Activated CD4-positive, alpha-beta T cell treated with anti-CD3 and anti-CD28 coated beads, Interleukin-2, amount 50 U/mL, for 48 hours (primary cell): Measurements from ENCODE around the gene TAPBP.
"Not testable (repeated sequence)": the region's sequence is repeated elsewhere in the genome, so short reads cannot be mapped to it uniquely, and the experiment has no call there.

ENCODE experiments used
- DNase-seq, 2 experiments: peaks; one replicate each; pipeline ENCODE4 v3.0.0-alpha.2; 2020

The TAPBP gene

DNA sequence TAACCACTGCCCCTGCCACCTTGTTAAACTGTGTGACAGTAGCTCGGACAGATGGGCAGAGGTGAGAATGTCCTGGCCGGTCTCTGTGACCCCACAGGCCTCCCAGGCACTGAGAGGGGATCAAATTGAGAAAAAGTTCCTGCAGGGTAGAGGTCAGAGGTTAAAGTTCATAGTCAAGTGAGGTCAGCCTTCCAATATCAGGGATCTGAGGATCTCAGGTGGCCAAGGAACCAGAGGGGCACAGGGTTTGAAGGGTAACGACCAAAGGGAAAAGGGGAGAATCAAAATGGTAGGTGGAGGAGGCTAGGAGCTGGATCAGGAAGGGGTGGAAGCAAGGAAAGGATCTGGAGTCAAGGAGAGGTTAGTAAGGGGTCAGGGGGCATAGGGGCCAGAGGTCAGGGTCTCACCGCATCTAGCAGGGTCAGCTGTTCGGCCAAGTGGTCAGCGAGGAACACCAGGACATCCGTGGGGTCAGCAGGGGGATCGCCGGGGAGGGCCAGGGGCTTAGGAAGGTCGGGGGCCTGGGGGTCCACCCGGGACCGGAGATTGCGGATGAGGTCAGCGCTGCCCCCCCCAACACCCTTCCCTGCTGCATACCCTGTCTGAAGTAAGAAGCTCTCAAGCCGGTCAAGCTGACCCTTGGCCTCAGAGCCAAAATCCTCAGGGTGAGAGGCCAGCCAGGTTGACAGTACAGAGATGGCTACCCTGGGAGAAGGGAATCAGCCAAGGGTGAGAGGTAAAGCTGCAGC is 18.1 kb downstream of the TAPBP start:
- no peak for DNase-seq

DNA sequence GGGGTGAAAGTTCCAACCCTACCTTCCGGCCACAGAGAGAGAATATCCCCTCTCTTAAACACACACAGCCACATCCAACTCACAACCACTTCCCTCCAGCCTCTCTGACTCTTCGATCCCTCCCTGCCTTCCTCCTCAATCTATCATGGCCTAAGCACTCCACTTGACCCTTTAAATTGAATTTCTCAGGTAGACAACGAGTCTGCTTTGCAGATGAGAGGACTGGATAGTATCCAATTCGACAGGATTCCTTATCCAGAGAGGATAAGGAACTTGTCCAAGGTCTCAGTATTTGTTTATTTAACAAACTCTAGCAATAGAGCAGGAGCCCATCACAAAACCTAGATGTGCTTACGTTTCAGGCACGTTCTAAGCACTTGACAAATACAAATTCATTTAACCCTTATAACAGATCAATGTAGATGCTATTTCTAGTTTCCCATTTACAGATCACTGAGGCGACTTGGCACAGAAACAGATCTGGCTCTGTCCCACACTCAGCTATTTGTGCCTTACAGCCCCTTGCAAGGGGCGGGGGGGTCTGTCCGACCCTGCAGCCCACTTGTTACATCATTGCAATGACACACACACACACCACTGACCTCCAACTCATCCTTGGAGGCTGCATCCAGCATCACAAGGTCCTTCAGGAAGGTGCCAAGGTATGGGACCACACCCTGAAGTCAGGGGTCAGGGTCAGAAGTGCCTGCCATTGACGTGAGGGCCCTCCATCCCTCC is 19.6 kb downstream of the TAPBP start:
- DNase-seq = no peak

DNA sequence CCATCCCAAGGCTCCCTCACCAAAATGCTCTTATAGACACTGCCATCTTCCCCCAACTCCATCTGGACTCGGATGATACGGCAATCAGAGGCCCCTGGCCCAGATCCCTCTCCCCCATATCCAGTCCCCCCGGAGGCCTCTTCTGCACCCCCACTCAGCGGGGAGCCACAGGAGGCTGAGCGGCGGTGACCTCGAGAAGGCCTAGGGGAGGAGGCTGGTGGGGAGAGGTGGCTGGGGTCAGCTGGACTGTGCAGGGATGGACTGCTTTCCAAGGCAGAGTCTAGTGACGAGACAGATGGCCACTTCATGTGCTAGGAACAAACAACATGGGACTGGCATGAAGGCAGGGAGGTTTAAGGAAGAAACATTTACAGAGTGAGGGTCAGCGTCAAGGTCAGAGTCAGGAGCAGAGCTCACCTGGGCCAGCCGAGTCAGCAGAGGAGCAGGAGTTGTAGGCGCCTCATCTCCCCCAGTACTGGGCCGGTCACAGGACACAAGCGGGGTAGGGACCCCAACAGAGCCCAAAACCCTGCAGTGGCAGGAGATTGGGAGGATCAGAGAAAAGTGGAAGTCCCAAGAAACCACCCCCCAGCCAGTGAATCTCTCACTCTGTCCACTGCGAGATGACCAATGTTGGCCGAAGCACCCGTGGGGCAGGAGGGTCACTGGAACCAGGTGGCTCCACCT is 20.7 kb downstream of the TAPBP start:
- DNase-seq = no peak

DNA sequence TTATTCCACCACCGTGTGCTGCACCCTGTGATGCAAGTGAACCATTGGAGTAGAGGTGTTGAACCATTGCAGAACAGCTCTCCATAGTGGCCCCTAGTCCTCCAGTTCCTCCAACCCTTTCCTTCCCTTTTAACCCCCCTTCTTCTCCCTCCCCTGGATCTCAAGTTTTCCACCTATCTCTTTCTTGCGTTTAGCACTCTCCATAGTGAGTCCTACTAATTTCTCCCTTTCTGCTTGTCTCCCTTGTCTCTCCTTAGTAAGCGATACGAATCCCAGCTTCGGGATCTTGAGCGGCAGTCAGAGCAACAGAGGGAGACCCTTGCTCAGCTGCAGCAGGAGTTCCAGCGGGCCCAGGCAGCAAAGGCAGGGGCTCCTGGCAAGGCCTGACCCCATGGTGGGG is 23.4 kb downstream of the TAPBP start:
- no peak for DNase-seq

DNA sequence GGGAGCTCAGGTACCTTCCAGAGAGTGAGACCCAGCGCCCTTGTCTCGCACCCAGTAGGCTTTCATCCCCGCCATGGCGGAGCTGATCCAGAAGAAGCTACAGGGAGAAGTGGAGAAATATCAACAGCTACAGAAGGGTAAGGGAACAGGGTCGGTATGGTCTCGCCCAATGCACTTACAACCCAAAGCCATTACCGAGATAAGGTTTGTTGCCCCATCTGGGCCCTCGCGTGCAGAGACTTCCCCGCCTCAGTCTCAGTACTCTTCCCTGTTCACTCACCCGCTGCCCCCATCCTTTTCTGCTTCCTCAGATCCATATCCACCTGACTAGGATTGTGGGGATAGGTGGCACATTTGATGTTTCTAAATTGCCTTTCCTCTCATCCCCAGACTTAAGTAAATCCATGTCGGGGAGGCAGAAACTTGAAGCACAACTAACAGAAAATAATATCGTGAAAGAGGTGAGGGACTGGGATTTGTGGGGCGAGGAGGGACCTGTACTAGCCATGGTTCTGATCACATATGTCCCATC is 24.0 kb downstream of the TAPBP start:
- DNase-seq = no peak

DNA sequence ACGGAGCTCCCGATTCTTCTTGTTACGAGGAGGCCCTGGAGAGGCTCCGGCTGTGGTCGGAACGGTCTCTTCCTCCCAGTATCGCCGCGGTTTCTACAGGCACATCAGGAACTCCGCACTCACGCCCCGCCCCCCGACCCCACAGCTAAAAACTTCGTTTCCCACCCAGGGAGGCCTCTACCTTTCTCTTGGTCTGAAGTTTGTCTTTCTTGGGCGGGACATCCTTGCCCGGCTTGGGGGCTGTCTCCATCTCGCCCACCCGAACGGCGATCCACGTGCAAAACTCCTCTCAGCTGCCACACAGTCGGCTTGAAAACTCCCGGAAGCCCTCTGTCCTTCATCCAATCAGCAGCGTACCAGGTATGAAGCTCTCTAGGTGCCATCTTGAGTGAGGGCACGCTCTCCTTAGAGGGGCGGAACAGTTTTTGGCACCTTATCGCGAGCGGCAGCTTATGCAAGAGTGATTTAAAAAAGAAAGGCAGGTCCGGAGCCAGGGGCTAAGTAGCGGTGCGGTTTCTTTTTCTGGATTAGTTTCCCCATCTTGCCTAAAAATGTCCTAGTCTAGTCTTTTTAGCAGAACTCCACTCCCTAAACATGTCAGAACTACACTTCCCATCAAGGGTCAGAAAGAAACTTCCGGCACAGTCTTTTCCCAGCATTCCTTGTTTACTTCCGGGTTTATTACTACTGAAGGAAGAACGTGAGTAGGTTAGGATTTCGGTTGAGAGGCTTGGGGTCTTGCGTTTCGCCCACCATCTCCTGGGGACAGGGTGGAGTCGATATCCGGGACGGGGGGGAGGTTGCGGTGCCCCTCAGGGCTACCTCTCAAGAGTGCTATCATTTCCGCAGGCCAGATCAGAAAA is 24.7 kb downstream of the TAPBP start, which contains the start of the genes PFDN6 and WDR46:
PFDN6 (plus strand) TSS at position 681 of the 863 bp plus-strand sequence. CDS start 256 bp downstream, outside the sequence.
WDR46 (minus strand) TSS at position 319 of the 863 bp plus-strand sequence; CDS start at position 250, 69 bp downstream.
- DNase-seq = peak; percentile 75 to 83

DNA sequence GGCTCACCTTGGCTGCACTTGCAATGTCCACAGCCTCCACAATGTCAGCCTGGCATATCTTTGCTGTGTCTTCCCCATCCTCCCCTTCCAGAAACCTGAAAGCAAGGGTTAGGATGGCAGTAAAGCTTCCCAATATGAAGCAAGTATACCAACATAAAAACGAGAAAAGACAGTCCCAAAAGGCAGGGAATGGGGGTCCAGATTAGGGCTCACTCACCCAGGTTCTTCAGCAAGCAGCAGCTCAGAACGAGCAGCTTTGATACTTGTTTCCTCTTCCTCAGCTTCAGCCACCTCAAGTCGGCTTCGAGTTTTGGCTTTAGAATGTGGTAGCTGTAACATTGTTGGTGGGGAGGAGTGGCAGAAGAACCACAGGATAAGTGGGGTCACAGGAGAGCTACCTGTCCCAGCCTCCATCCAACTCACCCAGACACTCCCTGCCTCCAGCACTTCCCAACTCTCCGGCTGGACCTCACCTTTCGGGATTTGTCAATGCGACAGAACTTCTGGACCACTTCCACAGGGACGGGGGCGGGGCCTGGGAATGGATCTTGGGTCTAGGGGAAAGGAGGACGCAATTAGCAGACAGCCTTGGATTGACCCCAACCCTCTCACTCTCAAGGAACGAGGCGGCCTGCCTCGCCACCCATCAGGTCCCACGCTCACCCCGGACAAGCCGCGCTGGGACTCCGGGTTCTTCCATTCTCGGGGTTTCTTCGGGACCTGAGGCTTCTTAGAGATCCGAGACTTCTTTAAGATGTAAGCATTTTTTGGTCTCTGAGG is 25.5 kb downstream of the TAPBP start:
- DNase-seq = no peak

DNA sequence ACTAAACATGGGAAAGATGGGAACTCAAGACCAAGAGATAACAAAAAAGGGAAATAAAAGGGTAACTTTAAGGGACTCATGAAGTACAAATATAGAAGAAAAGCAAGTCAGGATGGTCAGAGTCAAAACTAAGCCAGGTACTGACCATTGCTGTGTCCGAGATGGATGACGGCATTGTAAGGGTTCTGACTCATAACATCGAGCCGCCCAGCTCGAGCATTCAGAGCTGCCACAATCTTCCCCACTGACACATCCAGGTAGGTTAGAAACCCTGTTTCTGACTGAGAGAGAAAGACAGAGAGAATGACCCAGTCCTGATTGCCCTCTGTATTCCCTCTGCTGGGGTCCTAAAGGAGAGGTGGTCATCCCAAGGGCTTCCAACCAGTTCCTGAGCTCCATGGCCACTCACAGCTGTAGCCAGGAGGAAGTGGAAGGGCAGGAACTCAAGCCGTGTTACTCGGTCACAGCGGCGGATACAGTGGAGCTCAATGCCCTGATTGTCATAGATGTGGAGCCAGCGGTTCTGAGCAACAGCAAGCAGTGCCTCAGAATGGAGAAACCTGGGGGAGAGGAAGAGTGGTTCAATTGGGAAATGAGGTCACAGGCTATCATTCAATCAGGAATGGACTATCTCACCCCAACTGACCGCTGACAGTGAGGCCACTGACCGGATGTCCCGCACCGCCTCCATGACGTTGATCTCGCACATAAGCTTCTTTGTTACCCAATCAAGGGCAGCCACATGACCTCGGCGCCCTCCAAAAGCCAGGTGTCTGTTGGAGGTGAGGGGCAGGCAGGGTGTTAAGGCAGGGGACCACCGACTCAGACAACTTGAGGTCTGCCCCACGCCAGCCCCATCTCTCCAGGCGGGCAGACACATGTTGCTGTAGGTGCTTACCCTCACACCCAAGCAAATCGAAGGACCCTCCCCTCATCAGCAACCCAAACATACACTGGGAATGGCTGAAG is 26.6 kb downstream of the TAPBP start:
- DNase-seq = no peak

DNA sequence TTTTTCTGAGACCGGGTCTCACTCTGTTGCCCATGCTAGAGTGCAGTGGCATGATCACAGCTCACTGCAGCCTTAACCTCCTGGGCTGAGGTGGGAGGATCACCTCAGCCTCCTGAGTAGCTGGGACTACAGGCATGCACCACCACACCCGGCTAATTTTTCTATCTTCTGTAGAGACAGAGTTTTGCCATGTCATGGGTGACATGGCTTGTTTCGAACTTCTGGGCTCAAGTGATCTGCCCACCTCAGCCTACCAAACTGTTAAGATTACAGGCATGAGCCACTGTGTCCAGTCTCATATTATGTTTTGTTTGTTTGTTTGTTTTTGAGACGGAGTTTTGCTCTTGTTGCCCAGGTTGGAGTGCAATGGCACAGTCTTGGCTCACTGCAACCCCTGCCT is 28.7 kb downstream of the TAPBP start:
- not testable (repeated sequence) for DNase-seq

DNA sequence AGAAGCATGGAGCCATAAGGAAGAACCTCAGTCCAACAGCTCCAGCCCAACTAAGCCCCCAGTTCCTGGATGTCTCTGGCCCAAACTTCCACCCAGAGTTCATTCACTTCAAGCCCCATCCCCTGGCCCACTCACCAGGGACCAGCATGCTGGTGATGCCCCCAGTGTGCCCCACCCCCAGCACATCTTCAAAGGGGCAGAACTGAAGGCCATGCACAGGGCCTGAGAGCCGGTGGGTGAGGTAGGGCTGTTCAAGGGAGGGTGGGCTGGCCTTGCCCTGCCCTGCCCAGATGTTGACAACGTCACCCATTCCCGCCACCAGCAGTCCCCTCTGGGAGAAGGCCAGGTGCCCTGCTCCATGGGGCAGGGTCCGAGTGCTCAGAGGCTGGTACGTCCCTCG is 33.3 kb downstream of the TAPBP start:
- DNase-seq = no peak

DNA sequence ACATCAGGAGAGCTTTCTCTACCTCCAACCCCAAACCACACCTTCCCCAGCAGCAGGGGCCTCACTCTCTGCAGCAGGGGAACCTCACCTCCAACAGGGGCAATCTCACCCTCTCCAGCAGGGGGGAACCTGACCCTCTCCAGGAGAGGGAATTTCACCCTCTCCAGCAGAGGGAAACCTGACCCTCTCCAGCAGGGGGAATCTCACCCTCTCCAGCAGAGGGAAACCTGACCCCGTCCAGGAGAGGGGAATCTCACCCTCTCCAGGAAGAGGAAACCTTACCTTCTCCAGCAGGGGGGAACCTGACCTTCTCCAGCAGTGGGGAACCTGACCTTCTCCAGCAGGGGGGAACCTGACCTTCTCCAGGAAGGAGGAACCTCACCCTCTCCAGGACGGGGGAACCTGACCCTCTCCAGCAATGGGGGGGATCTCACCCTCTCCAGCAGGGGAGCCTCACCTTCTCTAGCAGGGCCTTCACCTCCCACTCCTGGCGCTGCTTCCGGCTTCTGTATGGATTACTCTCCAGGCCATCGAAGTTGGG is 33.8 kb downstream of the TAPBP start:
- no peak for DNase-seq

DNA sequence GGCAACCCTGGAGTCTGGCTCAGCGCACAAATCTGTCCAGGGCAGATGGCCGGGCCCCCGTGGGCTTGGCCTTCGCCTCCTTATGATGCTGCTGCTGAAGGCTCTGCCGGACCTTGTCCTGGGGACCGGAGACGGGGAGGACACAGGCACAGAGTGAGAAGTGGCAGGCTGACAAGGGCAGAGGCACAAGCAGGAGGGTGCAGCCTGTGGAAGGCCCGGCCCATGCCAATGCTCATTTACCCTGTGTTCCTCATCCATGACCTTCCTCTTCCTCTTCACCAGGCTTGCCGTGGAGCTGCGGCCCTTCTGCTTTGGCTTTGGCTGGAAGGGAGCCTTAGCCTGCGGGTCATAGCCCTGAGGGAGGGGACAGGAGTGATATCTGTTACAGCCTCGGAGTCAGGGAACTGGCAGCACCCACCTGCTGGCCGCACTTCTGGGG is 34.6 kb downstream of the TAPBP start:
- DNase-seq = no peak

DNA sequence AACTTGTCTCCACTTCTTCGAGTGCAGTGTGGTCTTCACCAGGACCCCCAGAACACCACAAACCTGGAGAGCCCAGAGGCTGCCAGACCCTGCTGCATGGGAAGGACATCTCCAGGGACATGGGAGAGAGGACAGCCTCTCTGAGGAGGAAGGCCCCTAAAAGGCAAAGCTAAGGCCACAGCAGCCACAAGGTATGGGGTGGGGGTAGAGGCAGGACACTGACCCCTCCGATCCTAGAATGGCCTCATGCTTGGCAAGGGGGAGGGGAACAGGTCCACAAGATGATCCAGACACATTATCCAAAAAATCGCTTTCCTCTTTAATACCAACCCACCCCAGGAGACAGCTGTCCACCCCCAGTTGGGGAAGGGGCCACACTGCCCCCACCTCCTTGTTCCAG is 35.1 kb downstream of the TAPBP start:
- no peak for DNase-seq

DNA sequence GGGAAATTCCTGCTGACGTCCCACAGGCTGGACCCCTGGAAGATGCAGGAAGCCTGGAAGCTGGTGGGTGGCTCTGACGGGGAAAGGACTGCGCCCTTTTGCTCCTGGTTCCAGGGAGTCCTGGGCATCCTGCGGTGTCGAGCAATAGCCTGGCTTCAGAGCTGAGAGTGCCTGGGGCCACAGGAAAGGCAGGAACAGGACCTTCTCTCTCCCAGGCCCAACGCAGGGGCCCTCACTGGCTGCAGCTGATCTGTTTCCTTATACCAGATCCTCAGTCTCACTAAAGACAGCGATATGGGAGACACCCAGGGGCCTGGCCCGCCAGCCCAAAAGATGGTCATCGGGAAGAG is 35.5 kb downstream of the TAPBP start:
- no peak for DNase-seq

DNA sequence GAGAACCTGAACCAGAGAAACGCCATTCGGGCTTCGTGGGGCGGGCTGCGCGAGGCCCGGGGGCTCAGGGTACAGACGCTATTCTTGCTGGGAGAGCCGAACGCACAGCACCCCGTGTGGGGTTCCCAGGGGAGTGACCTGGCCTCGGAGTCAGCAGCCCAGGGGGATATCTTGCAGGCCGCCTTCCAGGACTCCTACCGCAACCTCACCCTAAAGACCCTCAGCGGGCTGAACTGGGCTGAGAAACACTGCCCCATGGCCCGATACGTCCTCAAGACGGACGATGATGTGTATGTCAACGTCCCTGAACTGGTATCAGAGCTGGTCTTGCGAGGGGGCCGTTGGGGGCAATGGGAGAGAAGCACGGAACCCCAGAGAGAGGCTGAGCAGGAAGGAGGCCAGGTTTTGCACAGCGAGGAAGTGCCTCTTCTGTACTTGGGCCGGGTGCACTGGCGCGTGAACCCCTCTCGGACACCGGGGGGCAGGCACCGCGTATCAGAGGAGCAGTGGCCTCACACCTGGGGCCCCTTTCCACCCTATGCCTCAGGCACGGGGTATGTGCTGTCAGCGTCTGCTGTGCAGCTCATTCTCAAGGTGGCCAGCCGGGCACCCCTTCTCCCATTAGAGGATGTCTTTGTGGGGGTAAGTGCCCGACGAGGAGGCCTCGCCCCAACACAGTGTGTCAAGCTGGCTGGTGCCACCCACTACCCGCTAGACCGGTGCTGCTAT is 36.1 kb downstream of the TAPBP start:
- DNase-seq = peak in 1 of 2 experiments; percentile 40

DNA sequence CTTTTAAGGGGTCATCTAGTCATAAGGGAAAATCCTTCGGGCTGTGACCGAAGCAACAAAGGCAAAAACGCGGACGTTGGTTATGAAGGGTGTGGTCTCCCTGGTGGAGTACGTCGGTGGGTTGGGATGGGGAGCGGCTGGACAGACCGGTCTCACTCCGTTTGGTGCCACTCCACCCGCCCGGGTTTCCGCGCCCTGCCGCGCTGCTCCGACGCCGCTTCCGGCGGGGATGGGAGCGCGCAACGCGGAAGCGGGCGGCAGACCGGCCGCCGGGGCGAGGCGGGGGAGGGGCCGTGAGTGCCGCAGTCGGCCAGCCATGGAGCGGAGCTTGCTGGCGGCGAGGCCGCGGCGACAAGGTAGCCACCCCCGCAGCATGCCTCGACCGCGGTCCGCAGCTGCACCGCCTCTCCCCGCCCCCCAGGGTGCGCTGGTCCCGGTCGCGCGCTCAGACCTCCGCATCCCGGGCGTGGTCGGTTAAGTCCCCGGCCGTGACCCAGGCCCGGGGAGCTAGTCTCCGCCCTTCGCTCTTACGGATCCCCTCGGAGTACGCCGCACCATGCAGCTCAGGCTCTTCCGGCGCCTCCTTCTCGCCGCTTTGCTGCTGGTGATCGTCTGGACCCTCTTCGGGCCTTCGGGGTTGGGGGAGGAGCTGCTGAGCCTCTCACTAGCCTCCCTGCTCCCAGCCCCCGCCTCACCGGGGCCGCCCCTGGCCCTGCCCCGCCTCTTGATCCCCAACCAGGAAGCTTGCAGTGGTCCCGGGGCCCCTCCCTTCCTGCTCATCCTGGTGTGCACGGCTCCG is 36.8 kb downstream of the TAPBP start, which contains the start of gene B3GALT4:
B3GALT4 (plus strand) TSS at position 260 of the 799 bp plus-strand sequence; CDS start at position 557, 297 bp downstream.
- DNase-seq = peak; percentile 80 to 86

DNA sequence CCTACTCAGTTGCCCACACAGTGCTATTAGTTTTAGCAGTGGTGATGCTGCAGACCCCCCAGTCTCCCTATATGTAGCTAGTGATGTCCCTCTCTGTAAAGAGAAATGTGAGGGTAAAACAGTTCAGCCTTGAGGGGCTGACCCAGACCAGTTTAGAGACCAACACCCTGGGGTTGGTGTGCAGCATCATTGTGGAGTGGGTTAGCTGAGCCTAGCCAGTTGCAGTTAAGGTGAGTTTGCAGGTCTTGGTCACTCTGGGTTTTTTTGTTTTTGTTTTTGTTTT is 37.4 kb downstream of the TAPBP start:
- no peak for DNase-seq

DNA sequence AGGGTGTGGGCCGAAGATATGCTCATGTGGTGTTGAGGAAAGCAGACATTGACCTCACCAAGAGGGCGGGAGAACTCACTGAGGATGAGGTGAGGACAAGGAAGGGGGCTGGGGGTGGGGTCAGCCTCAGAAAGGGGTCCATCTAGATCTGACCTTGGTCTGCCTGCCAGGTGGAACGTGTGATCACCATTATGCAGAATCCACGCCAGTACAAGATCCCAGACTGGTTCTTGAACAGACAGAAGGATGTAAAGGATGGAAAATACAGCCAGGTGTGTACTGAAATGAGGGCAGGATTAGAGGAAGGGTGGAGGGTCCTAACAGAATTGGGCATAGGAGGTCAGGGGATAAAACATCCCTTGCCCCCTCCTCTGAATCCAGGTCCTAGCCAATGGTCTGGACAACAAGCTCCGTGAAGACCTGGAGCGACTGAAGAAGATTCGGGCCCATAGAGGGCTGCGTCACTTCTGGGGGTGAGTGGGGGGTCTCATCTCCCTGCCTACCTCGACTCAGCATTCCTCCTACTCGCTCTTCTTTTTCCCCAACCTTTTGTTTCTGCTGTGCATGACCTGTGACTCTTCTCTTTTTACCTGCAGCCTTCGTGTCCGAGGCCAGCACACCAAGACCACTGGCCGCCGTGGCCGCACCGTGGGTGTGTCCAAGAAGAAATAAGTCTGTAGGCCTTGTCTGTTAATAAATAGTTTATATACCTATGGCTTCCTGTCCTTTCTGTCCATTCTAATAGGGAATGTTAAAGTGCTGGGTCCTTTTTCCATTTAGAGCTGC is 37.9 kb downstream of the TAPBP start:
- not testable (repeated sequence) for DNase-seq
